ENCODE measurements around the gene PROZ.

GRCh38 chr13:113208421-113209335 is 50.2 kb downstream of the PROZ start, which contains the start of gene PCID2:
- peak in 1 of 2 experiments; percentile 39; a peak in 1 of 4 replicates for TF ChIP-seq FOXK2 (conservative IDR thresholded peaks at IDR 0.05 in 1 of 2, IDR thresholded peaks at IDR 0.05 in 1 of 2; ENCODE audit: low read depth in 2 of 2)
- peak; percentile 42; the same call in 1 of the 2 replicates for TF ChIP-seq CHD2 (IDR thresholded peaks at IDR 0.05; ENCODE audit: low read depth, low read length)
- 0 out of 4 replicates have a peak, but pooled peaks of 1 of the 2 experiments have one; percentile 13 for TF ChIP-seq RCOR1 (IDR thresholded peaks at IDR 0.05; ENCODE audit: borderline replicate concordance in 1 of 2, low read depth in 2 of 2, low read length in 2 of 2)
- no peak for TF ChIP-seq TRIM28 (IDR thresholded peaks at IDR 0.05)
- TF ChIP-seq, protein P1, sequence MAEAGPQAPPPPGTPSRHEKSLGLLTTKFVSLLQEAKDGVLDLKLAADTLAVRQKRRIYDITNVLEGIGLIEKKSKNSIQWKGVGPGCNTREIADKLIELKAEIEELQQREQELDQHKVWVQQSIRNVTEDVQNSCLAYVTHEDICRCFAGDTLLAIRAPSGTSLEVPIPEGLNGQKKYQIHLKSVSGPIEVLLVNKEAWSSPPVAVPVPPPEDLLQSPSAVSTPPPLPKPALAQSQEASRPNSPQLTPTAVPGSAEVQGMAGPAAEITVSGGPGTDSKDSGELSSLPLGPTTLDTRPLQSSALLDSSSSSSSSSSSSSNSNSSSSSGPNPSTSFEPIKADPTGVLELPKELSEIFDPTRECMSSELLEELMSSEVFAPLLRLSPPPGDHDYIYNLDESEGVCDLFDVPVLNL (CRISPR knock-in tag; IDR thresholded peaks at IDR 0.05; ENCODE audit: low read depth) = no peak
- peak; percentile 88 for TF ChIP-seq POLR2A (conservative IDR thresholded peaks at IDR 0.05)
- no peak for TF ChIP-seq CHD4 (IDR thresholded peaks at IDR 0.05; ENCODE audit: insufficient read depth, insufficient replicate concordance, low read depth, low read length, poor library complexity, severe bottlenecking)
- peak; percentile 85 for TF ChIP-seq HCFC1 (IDR thresholded peaks at IDR 0.05; ENCODE audit: low read depth, low read length)
- TF ChIP-seq NR2C2 (CRISPR knock-in tag; IDR thresholded peaks at IDR 0.05) = peak; percentile 46; the same call in 1 of the 2 replicates
- peak; percentile 79 for TF ChIP-seq NR2C2 (tag; IDR thresholded peaks at IDR 0.05)
- TF ChIP-seq, protein P2, sequence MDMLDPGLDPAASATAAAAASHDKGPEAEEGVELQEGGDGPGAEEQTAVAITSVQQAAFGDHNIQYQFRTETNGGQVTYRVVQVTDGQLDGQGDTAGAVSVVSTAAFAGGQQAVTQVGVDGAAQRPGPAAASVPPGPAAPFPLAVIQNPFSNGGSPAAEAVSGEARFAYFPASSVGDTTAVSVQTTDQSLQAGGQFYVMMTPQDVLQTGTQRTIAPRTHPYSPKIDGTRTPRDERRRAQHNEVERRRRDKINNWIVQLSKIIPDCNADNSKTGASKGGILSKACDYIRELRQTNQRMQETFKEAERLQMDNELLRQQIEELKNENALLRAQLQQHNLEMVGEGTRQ (CRISPR knock-in tag; IDR thresholded peaks at IDR 0.05) = no peak; the same call in 1 of the 2 replicates

Measured in K562 (cell line).